GM23338 (cell line): ENCODE results near the gene MBTPS2. TPM values are rescaled to one million over a fixed set of nuclear protein-coding genes. Genes with fewer than 3 reads are reported as not detected.

ENCODE experiments used
- ATAC-seq: fragments of 200-7000 bp; cut with Tn5 transposase; 3 replicates; pipeline ENCODE4 v1.9.1; 2020
- DNase-seq: peaks from one replicate; pipeline ENCODE4 v3.0.0-alpha.2; 2015; ENCODE audit warnings: low spot score
- H2AFZ ChIP-seq: fragments of 200-600 bp; sonication (generic); 2 replicates; pipeline ENCODE4 v1.8.0; 2016; ENCODE audit warnings: antibody characterized with exemption, mild to moderate bottlenecking, moderate library complexity
- H3F3A ChIP-seq: fragments of 200-600 bp; sonication (generic); replicated peaks from 2 replicates; pipeline ENCODE4 v1.8.0; 2017; ENCODE audit warnings: antibody characterized with exemption, mixed run types, low read depth
- H3K27ac ChIP-seq: fragments of 200-600 bp; sonication (generic); 2 replicates; pipeline ENCODE4 v1.6.1; 2016; ENCODE audit warnings: low read depth
- H3K27me3 ChIP-seq: fragments of 200-600 bp; sonication (generic); 2 replicates; pipeline ENCODE4 v1.8.0; 2016; ENCODE audit warnings: mild to moderate bottlenecking, mixed run types, moderate library complexity; ENCODE audit not compliant: insufficient read depth
- H3K36me3 ChIP-seq: fragments of 200-600 bp; sonication (generic); 2 replicates; pipeline ENCODE4 v1.8.0; 2016; ENCODE audit warnings: mild to moderate bottlenecking; ENCODE audit not compliant: insufficient read depth
- H3K4me1 ChIP-seq: fragments of 200-600 bp; sonication (generic); 2 replicates; pipeline ENCODE4 v1.8.0; 2016; ENCODE audit warnings: mild to moderate bottlenecking, moderate library complexity; ENCODE audit not compliant: insufficient read depth
- H3K4me2 ChIP-seq: fragments of 200-600 bp; sonication (generic); 2 replicates; pipeline ENCODE4 v1.7.1; 2017; ENCODE audit warnings: mixed run types
- H3K4me3 ChIP-seq: fragments of 200-600 bp; sonication (generic); 2 replicates; pipeline ENCODE4 v1.6.1; 2016; ENCODE audit warnings: mixed run types
- H3K79me2 ChIP-seq: fragments of 200-600 bp; sonication (generic); replicated peaks from 2 replicates; pipeline ENCODE4 v1.8.0; 2017; ENCODE audit warnings: mild to moderate bottlenecking; ENCODE audit not compliant: insufficient read depth
- H3K9me2 ChIP-seq: fragments of 200-600 bp; sonication (generic); 2 replicates; pipeline ENCODE4 v1.8.0; 2017; ENCODE audit not compliant: insufficient read depth
- H4K20me1 ChIP-seq: fragments of 200-600 bp; sonication (generic); replicated peaks from 2 replicates; pipeline ENCODE4 v1.8.0; 2017; ENCODE audit warnings: mild to moderate bottlenecking; ENCODE audit not compliant: insufficient read depth
- H3K27ac Mint-ChIP-seq: 2 replicates; pipeline ENCODE4 v1.8.0; 2020; ENCODE audit warnings: inconsistent platforms, mild to moderate bottlenecking, moderate library complexity, mixed read lengths
- H3K27me3 Mint-ChIP-seq: 3 replicates; pipeline ENCODE4 v1.8.0; 2022; ENCODE audit warnings: low read depth, mild to moderate bottlenecking, moderate library complexity, mixed read lengths, inconsistent platforms; ENCODE audit not compliant: insufficient read depth, poor library complexity
- H3K36me3 Mint-ChIP-seq: 3 replicates; pipeline ENCODE4 v1.8.0; 2021; ENCODE audit warnings: low read depth, mild to moderate bottlenecking, inconsistent platforms, moderate library complexity, mixed read lengths
- H3K4me1 Mint-ChIP-seq: 3 replicates; pipeline ENCODE4 v1.8.0; 2020; ENCODE audit warnings: mild to moderate bottlenecking, inconsistent platforms, mixed read lengths
- H3K4me3 Mint-ChIP-seq: 3 replicates; pipeline ENCODE4 v1.8.0; 2021; ENCODE audit warnings: moderate library complexity, mild to moderate bottlenecking, inconsistent platforms, mixed read lengths
- H3K9me3 Mint-ChIP-seq: 3 replicates; pipeline ENCODE4 v1.8.0; 2020; ENCODE audit warnings: moderate library complexity, mild to moderate bottlenecking, inconsistent platforms, mixed read lengths
- CREB1 ChIP-seq: fragments of 250-450 bp; sonication (Bioruptor Pico); IDR thresholded peaks from 2 replicates; pipeline ENCODE4 v1.5.0; 2020; ENCODE audit warnings: low read depth, mild to moderate bottlenecking, moderate library complexity
- CTCF ChIP-seq, 2 experiments: fragments of 200-600 bp in 1 of 2; sonication (generic) in 1 of 2; conservative IDR thresholded peaks; 2 replicates each; pipeline versions ENCODE4 v1.5.1 to v1.6.1; 2016 to 2017; ENCODE audit warnings: antibody characterized with exemption in 2 of 2, low read depth in 2 of 2, mild to moderate bottlenecking in 2 of 2, moderate library complexity in 1 of 2
- ETS1 ChIP-seq: IDR thresholded peaks from 2 replicates; pipeline ENCODE4 v1.6.1; 2016; ENCODE audit warnings: antibody characterized with exemption
- EZH2 ChIP-seq: fragments of 200-600 bp; sonication (generic); IDR thresholded peaks from one replicate; pipeline ENCODE4 v1.8.0; 2017; ENCODE audit warnings: antibody characterized with exemption, mild to moderate bottlenecking, low read depth; ENCODE audit not compliant: unreplicated experiment
- EZH2phosphoT487 ChIP-seq: fragments of 200-600 bp; sonication (generic); IDR thresholded peaks from one replicate; pipeline ENCODE4 v1.8.1; 2018; ENCODE audit warnings: antibody characterized with exemption; ENCODE audit not compliant: unreplicated experiment
- JUNB ChIP-seq: IDR thresholded peaks from one replicate; pipeline ENCODE4 v1.6.1; 2016; ENCODE audit warnings: antibody characterized with exemption; ENCODE audit not compliant: unreplicated experiment
- NANOG ChIP-seq: IDR thresholded peaks from 2 replicates; pipeline ENCODE4 v1.6.1; 2016; ENCODE audit warnings: antibody characterized with exemption, borderline replicate concordance
- POLR2AphosphoS5 ChIP-seq: IDR thresholded peaks from 2 replicates; pipeline ENCODE4 v1.6.1; 2016; ENCODE audit warnings: antibody characterized with exemption, low read depth
- REST ChIP-seq: IDR thresholded peaks from one replicate; pipeline ENCODE4 v1.6.1; 2018; ENCODE audit warnings: antibody characterized with exemption; ENCODE audit not compliant: unreplicated experiment
- STAT1 ChIP-seq: IDR thresholded peaks from one replicate; pipeline ENCODE4 v1.6.1; 2016; ENCODE audit warnings: antibody characterized with exemption; ENCODE audit not compliant: unreplicated experiment
- ZNF114 ChIP-seq: fragments of 250-450 bp; sonication (Bioruptor Pico); IDR thresholded peaks from 2 replicates; pipeline ENCODE4 v1.5.0; 2020; ENCODE audit warnings: mild to moderate bottlenecking, moderate library complexity
- ZNF331 ChIP-seq: fragments of 250-450 bp; sonication (Bioruptor Pico); IDR thresholded peaks from 2 replicates; pipeline ENCODE4 v1.5.0; 2020; ENCODE audit warnings: low read depth, mild to moderate bottlenecking, moderate library complexity
- ZNF462 ChIP-seq: fragments of 250-450 bp; sonication (Bioruptor Pico); IDR thresholded peaks from 2 replicates; pipeline ENCODE4 v1.5.0; 2020; ENCODE audit warnings: mild to moderate bottlenecking, moderate library complexity
- polyA plus RNA-seq: library from polyadenylated mRNA; unstranded; fragments of >200 nt; fragmentation: Nextera tagmentation; extraction: Ambion mirVana; gene quantifications from 2 replicates; pipeline ENCODE4 v1.2.1, GENCODE V29; 2016
- total RNA-seq: library from RNA; depleted of rRNA; stranded (reverse); fragments of >200 nt; shearing (Covaris generic); gene quantifications from 2 replicates; pipeline ENCODE4 v1.2.3, GENCODE V29; 2014

Gene MBTPS2
- total and polyA plus RNA-seq, 2 experiments from 2014 or later = 3.2 to 7.8 TPM

GRCh38 chrX:21926527-21927278 is 87.3 kb downstream of the MBTPS2 start:
- Histone ChIP-seq H4K20me1 (no peaks in the 10 kb centered on the region), H3K4me1 (peaks cover 12% of the 10 kb centered on the region; the same call in 1 of the 2 replicates), H3K27me3 (no peaks in the 10 kb centered on the region), H3F3A (no peaks in the 10 kb centered on the region), H3K4me3 (no peak overlapping the region), H3K36me3 (no peaks in the 10 kb centered on the region), H3K4me2 (no peak overlapping the region), H3K27ac (peak overlapping the region; percentile 65), H3K79me2 (no peaks in the 10 kb centered on the region), H3K9me2 (no peaks in the 10 kb centered on the region), H2AFZ (no peak overlapping the region)
- H3K36me3 Mint-ChIP-seq = no peaks in the 10 kb centered on the region
- peak; percentile 51 for DNase-seq
- H3K27me3 Mint-ChIP-seq = peaks cover 3% of the 10 kb centered on the region
- TF ChIP-seq REST = no peak
- TF ChIP-seq CTCF (conservative IDR thresholded peaks at IDR 0.05; ENCODE audit: low read depth in 2 of 2) = no peak
- TF ChIP-seq EZH2phosphoT487 = no peak
- TF ChIP-seq JUNB = no peak
- no peak for TF ChIP-seq STAT1
- TF ChIP-seq EZH2 = no peak
- TF ChIP-seq ZNF331 (CRISPR knock-in tag) = no peak
- no peak for TF ChIP-seq ZNF462
- no peak for TF ChIP-seq CREB1
- TF ChIP-seq NANOG = no peak
- no peak for TF ChIP-seq POLR2AphosphoS5
- no peak for TF ChIP-seq ETS1
- TF ChIP-seq ZNF114 (CRISPR knock-in tag) = no peak
- H3K4me1 Mint-ChIP-seq = peaks cover 16% of the 10 kb centered on the region
- no peak overlapping the region for H3K4me3 Mint-ChIP-seq
- no peaks in the 10 kb centered on the region for H3K9me3 Mint-ChIP-seq
- ATAC-seq = no peak; the same call in 2 of the 3 replicates
- H3K27ac Mint-ChIP-seq = peak overlapping the region; percentile 86
